HG03108 (cell line): ENCODE results near the gene SORCS3.

Experiments used
- ATAC-seq: cut with Tn5 transposase; IDR thresholded peaks from one replicate; pipeline ENCODE4 v1.9.1; 2021; ENCODE audit warnings: moderate library complexity; ENCODE audit not compliant: unreplicated experiment

The SORCS3 gene

DNA sequence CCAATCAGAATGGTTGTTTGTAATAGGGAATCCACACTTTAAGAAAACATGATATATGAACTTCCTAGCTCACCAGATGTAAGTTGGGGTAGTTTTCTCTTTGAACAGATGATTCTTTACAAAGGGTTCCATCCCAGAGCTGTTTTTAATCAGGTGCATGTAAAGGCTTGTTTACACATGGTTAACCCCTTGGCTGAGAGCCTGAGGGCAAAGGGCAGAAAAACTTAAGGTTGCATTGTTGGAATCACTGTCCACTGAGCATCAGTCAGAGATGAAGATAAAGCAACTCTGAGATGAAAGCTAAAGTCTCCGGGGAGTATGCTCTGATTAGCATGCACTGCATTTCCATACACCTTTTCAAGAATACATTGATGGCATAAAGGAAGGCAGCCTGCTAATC lies 518.2 kb downstream of the SORCS3 start:
- no peak for ATAC-seq

- ATAC-seq, result no peak
Observed at GRCh38 chr10:105161149-105161548, 520.1 kb downstream of the SORCS3 start.

DNA sequence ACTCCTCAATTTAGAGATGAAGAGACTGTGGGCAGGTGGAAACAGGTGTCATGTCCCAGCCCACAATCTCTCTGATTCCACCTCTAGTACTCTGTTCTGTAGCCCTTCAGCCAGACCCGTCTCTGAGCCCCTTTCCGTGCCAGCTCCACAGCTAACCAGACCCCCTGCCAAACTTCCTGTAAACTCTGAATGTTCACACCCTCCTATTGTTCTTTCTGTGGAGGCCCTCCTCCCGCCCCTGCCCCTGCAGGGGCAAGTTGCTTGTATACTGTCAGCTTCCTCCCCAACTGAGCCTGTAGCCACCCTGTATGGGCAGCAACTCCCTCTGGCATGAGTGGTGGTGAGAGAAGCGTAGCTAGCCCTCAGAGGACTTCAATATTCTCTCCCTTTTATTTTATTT lies 520.7 kb downstream of the SORCS3 start:
- ATAC-seq, result no peak

DNA sequence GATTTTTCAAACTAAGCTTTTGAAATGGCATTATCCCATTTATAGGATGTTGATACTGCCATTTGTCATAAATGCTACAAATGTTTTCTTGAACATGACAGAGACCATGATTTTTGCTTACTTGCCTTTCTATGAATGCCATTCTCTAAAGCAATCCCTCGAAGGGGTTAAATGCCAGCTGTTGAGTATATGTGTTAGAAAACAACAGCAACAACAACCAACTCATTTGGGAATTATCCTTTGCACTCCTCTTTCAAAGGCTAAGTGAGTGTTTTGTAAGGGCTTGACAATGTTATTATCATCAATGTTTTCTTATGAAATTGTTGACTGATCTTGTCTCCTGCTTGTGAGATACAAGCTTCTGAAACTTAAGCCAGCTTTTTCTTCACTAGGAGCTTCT lies 529.4 kb downstream of the SORCS3 start:
- ATAC-seq, result no peak

- no peak for ATAC-seq
Observed at GRCh38 chr10:105171945-105172344, 530.9 kb downstream of the SORCS3 start.

- ATAC-seq, result no peak
Observed at GRCh38 chr10:105181626-105182025, 540.5 kb downstream of the SORCS3 start.

DNA sequence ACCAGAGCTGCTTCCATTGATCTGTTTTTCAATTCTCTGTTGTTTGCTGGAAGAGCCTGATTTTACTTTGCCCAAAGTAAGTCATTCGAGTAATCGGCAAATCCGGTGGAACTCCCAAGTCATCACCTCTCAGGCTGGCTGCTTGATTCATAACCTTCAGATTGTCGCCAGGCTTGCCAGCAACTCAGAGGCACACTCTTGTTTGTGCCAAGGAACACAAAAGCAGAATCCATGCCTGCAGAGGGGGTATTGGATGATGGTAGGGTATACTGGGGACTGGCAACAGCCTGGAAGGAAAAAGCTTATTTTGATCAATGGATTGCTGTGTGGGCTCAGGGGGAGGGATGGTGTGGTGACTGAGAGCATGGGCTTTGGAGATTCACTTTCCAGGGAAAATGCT lies 542.4 kb downstream of the SORCS3 start:
- no peak for ATAC-seq

- ATAC-seq, result no peak
Observed at GRCh38 chr10:105185161-105185560, 544.1 kb downstream of the SORCS3 start.

DNA sequence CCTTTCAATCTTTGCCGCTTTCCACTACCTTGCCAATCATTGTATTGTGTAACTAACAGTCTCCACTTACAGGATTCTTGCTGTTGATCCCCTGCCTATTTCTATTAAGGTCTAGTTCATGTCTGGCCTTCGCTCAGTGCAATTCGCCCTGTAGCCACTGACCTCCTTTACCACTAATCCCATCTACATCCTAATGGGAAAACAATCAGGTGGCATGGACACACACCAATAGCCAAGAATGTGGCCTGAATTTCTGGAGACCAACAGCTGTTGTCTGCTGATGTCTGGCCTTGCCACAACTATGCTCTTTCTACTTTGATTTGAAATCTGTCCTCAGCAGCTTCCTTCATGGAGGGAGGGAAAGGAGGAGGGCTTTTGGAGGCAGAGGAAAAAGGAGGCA lies 546.2 kb downstream of the SORCS3 start:
- ATAC-seq, result no peak

DNA sequence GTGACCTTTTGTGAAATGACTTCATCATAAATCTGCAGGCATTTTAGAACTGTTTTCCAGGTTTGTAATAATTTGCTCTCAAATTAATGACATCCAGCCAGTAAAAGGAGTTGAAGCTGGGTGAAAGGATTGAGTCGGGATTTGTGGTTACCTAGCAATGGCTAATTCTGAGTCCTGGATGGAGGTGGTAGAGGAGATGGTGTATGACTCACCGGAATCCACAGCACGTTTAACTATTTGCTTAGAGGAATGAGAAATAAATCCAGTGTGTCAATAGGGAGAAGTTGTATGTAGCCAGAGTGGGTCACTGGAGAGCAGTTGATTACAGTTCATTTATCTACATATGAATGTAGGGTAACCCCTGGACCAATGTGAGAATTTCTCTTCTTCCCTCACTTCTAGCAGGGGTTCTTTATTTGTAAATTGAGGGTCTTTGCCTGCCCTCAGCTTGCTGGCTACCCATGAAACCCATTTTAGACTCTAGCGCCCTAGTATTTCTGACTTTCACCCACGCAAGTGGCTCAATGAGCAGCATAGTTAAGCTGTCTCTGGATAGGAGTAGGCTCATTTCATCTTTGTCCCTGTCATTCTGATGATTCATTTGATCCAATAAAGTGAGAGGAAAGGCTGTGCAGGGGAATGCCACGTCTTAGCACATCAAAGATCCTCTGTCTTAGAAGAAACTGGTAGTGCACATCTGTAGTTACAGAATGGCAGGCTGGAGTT lies 547.8 kb downstream of the SORCS3 start:
- no peak for ATAC-seq

GRCh38 chr10:105189463-105189800 lies 548.3 kb downstream of the SORCS3 start:
- no peak for ATAC-seq

- no peak for ATAC-seq
Observed at GRCh38 chr10:105192146-105192545, 551.1 kb downstream of the SORCS3 start.

- ATAC-seq, result no peak
Observed at GRCh38 chr10:105192861-105193260, 551.8 kb downstream of the SORCS3 start.

DNA sequence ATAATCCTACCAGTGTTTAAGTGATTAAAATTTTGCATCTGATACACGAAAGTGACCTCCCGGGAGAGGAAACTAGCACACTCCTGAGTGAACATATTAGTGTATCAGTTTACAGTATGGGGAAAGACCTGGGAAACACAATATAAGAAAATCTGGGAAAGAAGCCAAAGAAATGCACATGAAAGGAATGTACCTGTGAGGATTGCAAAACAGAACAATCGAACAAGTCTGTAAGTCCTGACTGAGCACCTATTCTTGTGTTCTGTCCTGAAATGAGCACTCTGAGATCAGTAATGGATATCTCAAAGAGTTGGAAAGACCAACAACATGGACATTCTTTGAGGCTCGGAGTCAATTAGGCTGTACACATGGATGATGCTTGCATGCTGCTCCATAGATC lies 554.7 kb downstream of the SORCS3 start:
- ATAC-seq, result no peak

DNA sequence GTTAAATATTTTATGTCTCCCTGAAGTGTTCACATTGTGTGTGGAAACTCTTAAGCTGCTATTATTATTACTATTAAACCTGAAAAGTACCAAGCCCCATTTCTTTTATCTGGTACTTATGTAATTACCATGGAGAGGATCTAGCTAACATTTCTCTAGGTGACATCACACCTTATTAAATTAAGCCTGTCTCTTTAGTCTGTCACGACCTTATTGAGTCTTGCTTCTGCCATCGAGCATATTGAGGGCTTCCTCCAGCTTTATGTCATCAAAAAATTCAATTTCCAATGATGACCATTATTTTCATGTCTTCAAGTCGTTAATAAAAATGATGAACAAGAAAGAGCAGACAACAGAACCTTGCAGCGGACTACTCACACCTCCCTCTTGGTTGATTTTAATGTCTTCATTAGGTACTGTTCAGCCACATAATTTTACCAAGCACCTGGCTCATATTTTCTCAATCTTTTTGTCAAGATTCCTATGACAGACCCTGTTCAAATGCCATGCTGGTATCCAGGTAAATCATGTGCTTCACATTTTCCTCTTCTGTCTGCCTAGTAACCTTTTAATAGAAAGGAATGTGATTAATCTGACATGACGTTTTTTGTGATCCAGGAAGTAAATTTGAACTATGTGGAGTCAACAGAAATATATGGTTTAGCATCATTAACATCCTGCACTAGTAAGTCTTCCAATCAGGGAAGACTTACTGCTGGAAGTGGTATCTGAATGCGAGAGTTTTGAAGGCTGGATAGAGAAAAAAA lies 556.7 kb downstream of the SORCS3 start:
- no peak for ATAC-seq

- ATAC-seq, result no peak
Observed at GRCh38 chr10:105206616-105207015, 565.5 kb downstream of the SORCS3 start.

DNA sequence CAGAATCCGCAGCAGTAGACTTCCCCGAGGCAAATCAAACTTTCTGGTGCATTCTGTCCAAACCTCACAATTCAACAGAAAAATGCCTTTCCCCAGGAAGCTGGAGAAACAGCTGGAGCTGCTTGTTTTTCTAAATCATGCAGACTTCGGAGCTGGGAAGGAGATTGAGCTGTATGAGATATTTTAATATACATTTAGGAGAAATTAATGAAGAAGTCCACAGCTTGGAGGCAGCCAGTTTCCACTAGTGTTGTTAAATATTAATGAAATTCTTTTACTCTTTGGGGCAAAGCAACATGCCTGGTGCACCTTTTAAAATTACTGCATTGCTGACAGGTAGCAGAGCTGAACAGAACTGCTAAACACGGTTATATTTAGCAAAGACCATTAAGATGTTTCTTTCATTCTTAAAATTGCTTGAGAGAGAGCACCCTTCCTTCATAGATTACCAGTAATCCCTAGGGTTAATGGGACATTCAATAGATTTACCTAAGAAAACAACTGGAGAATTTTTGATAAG lies 566.4 kb downstream of the SORCS3 start:
- no peak for ATAC-seq

DNA sequence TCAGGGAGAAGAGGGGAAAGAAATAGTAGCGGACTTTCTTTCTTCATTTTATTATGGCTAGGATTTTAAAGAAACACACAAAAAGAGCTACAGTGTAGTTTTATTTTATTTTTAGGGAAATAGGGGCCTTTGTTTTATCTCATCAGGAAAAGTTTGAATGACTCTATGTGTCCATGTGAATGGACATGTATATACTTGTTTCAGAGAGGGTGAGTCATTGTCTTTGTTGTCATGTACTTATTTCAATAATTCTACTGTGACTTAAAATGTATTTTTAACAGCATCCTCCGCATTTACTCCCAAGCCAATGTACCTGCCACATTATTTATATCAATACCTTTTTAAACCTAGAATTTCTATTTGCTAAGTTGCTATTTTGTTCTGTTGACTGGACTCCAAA lies 569.5 kb downstream of the SORCS3 start:
- no peak for ATAC-seq

DNA sequence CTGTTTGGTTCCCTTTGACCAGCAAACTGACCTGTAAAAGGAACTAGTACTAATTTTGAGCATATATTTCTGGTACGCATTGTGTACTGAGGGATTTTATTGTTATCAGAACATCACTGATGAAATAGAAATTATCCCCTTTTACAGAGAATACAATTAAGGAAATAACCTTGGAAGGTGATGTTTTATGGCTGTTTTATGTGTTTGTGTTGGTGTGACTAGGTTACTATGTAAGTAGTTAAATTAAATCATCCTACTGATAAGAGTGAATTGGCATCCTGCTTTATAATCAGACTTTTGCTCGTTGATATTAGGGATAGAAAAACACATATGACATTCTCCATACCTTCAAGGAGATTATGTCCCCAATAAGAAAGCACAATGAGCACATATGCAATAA lies 596.6 kb downstream of the SORCS3 start:
- no peak for ATAC-seq

GRCh38 chr10:105239311-105240219 lies 598.5 kb downstream of the SORCS3 start:
- ATAC-seq, result no peak

DNA sequence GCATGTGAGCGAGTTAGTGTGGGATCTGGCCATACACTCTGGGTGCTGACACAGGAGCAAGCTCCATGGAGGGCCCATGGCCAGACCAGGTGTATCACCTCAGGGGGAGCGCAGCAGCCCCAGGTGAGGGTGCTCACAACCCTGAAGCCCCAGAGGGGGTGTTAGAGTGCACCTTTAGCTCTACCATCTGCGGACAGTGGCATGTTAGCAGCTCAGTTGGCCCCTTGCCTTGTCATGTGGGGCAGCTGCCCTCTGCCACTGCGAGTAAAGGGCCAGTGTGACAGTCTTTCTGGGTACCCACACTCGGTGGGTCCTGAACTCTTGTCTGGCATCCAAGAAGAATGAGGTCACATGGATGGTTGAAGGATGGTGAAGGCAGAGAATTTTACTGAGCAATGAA lies 600.2 kb downstream of the SORCS3 start:
- no peak for ATAC-seq
